GM12878 (cell line): Measurements from ENCODE around the gene LMNTD2. TPM values are rescaled to one million over a fixed set of nuclear protein-coding genes. Genes with fewer than 3 reads are reported as not detected.

ENCODE experiments used
- ATAC-seq: fragments of 200-7000 bp; cut with Tn5 transposase; 3 replicates; pipeline ENCODE4 v1.9.1; 2020; ENCODE audit warnings: mild to moderate bottlenecking, moderate library complexity
- BruUV-seq: library from RNA; stranded (reverse); fragments of 400-500 nt; replicated peaks from 2 replicates; lab custom pipeline; 2021; lab: Mats Ljungman, UMichigan
- CTCF ChIA-PET: fragments of 300-600 bp; sonication (Branson Sonifier 250); formaldehyde crosslinking; extraction: SDS; loops from one replicate; lab custom pipeline; 2021; ENCODE audit warnings: inconsistent platforms; lab: Yijun Ruan, JAX
- POLR2A ChIA-PET: fragments of 350-600 bp; formaldehyde crosslinking; extraction: SDS; loops from one replicate; lab custom pipeline; 2021; ENCODE audit warnings: inconsistent platforms; lab: Charles Lee
- RAD21 ChIA-PET: fragments of 300-600 bp; sonication (Branson Sonifier 250); formaldehyde crosslinking; loops from one replicate; lab custom pipeline; 2023; ENCODE audit warnings: antibody characterized with exemption; ENCODE audit not compliant: unreplicated experiment; lab: Charles Lee
- SMC1A ChIA-PET: fragments of 300-600 bp; sonication (Branson Sonifier 250); formaldehyde crosslinking; loops from one replicate; lab custom pipeline; 2023; ENCODE audit not compliant: unreplicated experiment, uncharacterized antibody; lab: Charles Lee
- DNase-seq: peaks from one replicate; pipeline ENCODE4 v3.0.0-alpha.2; 2011; ENCODE audit warnings: low read depth, low spot score
- FAIRE-seq: peaks from 3 replicates; lab custom pipeline; 2011; peaks lifted over from hg19 to GRCh38; lab: Jason Lieb, UNC
- H2AFZ ChIP-seq: 2 replicates; pipeline ENCODE4 v1.6.0; 2011; ENCODE audit warnings: low read depth, low read length, control low read depth; ENCODE audit not compliant: control insufficient read depth
- H3K27ac ChIP-seq: 2 replicates; pipeline ENCODE4 v1.5.1; 2011; ENCODE audit warnings: control low read depth; ENCODE audit not compliant: control insufficient read depth, insufficient read depth
- H3K27me3 ChIP-seq, 2 experiments: replicated peaks in 1 of 2; 2 replicates each; pipeline versions ENCODE4 v1.6.0 to v1.6.1; 2011; ENCODE audit warnings: low read length in 1 of 2; ENCODE audit not compliant: control insufficient read depth in 2 of 2, insufficient read depth in 2 of 2
- H3K36me3 ChIP-seq, 2 experiments: 2 replicates each; pipeline ENCODE4 v1.5.1; 2011; ENCODE audit warnings: low read length in 1 of 2; ENCODE audit not compliant: control insufficient read depth in 2 of 2, insufficient read depth in 2 of 2
- H3K4me1 ChIP-seq: 2 replicates; pipeline ENCODE4 v1.6.1; 2011; ENCODE audit warnings: mild to moderate bottlenecking, low read length, moderate library complexity, mixed read lengths; ENCODE audit not compliant: control insufficient read depth, insufficient read depth
- H3K4me2 ChIP-seq: 2 replicates; pipeline ENCODE4 v1.6.0; 2011; ENCODE audit warnings: control low read depth; ENCODE audit not compliant: control insufficient read depth, insufficient read depth
- H3K4me3 ChIP-seq: fragments of 200-600 bp; sonication (generic); 2 replicates; pipeline ENCODE4 v1.5.1; 2016
- H3K79me2 ChIP-seq: 2 replicates; pipeline ENCODE4 v1.6.0; 2011; ENCODE audit warnings: low read length; ENCODE audit not compliant: control insufficient read depth, insufficient read depth
- H3K9ac ChIP-seq: 2 replicates; pipeline ENCODE4 v1.8.0; 2011; ENCODE audit warnings: low read length, control low read depth, mixed read lengths; ENCODE audit not compliant: control insufficient read depth, insufficient read depth
- H3K9me3 ChIP-seq: replicated peaks from 3 replicates; pipeline ENCODE4 v1.5.1; 2011; ENCODE audit warnings: mild to moderate bottlenecking, low read length; ENCODE audit not compliant: control insufficient read depth, insufficient read depth
- H4K20me1 ChIP-seq: 2 replicates; pipeline ENCODE4 v1.6.0; 2011; ENCODE audit not compliant: control insufficient read depth, insufficient read depth
- CREB1 ChIP-seq: IDR thresholded peaks from 2 replicates; pipeline ENCODE4 v1.6.1; 2012; ENCODE audit warnings: low read depth, mild to moderate bottlenecking, inconsistent platforms
- FOXM1 ChIP-seq: IDR thresholded peaks from 2 replicates; pipeline ENCODE4 v1.6.1; 2012; ENCODE audit warnings: low read depth, mild to moderate bottlenecking, inconsistent platforms, low read length, moderate library complexity
- MLLT1 ChIP-seq: fragments of 450-650 bp; IDR thresholded peaks from 2 replicates; pipeline ENCODE4 v1.6.1; 2016; ENCODE audit warnings: mild to moderate bottlenecking
- ZNF217 ChIP-seq: fragments of 450-650 bp; IDR thresholded peaks from 2 replicates; pipeline ENCODE4 v1.6.1; 2017; ENCODE audit warnings: antibody characterized with exemption, mild to moderate bottlenecking
- WGBS: methylation state at CpG from one replicate; pipeline ENCODE4 v1.1.6; 2016; ENCODE audit warnings: low lambda C conversion rate; ENCODE audit not compliant: insufficient replicate concordance, insufficient coverage; ENCODE audit errors: missing lambda C conversion rate; 5-methylcytosine and 5-hydroxymethylcytosine counted together
- in situ Hi-C: fragments of 300-500 bp; cut with MboI; formaldehyde crosslinking; loops from 9 replicates; pipeline ENCODE4 v1.14.3; 2018; ENCODE audit warnings: mixed read lengths
- intact Hi-C: fragments of 100-400 bp; cut with micrococcal nuclease; formaldehyde crosslinking; loops from one replicate; pipeline ENCODE4 v1.14.2; 2022; ENCODE audit not compliant: unreplicated experiment
- polyA plus RNA-seq, 11 experiments: library from polyadenylated mRNA; depleted of rRNA in 4 of 11; unstranded in 6 of 11; stranded (reverse) in 5 of 11; fragments of >200 nt; fragmentation: Nextera tagmentation in 4 of 11; fragmentation: Illumina TruSeq in 1 of 11; extraction: Ambion mirVana in 4 of 11; extraction: Trizol in 1 of 11; gene quantifications; 1 replicate in 1 of 11; 2 replicates in 10 of 11; pipeline versions ENCODE4 v1.2.1 to v1.2.3, GENCODE V29; 2011 to 2016; ENCODE audit warnings: inconsistent platforms in 2 of 11, missing spikeins in 2 of 11, low read depth in 1 of 11
- total RNA-seq, 4 experiments: library from RNA; depleted of rRNA in 3 of 4; stranded (reverse); fragments of >200 nt in 3 of 4; fragmentation: Illumina TruSeq in 1 of 4; extraction: Trizol in 1 of 4; gene quantifications; 2 replicates each; pipeline versions ENCODE4 v1.2.1 to v1.2.3, GENCODE V29; 2013 to 2021
- TF ChIP-seq, protein P1 (sequence below): fragments of 450-650 bp; IDR thresholded peaks from 2 replicates; pipeline ENCODE4 v1.6.1; 2016; ENCODE audit warnings: mild to moderate bottlenecking, moderate library complexity, borderline replicate concordance

The LMNTD2 gene
- total and polyA plus RNA-seq, 10 of the 15 experiments (the other 5 are each of a cell fraction or from before 2014, with no cell fraction given), result 0.22 to 4.1 (median 1.3) TPM; not detected in 2

DNA sequence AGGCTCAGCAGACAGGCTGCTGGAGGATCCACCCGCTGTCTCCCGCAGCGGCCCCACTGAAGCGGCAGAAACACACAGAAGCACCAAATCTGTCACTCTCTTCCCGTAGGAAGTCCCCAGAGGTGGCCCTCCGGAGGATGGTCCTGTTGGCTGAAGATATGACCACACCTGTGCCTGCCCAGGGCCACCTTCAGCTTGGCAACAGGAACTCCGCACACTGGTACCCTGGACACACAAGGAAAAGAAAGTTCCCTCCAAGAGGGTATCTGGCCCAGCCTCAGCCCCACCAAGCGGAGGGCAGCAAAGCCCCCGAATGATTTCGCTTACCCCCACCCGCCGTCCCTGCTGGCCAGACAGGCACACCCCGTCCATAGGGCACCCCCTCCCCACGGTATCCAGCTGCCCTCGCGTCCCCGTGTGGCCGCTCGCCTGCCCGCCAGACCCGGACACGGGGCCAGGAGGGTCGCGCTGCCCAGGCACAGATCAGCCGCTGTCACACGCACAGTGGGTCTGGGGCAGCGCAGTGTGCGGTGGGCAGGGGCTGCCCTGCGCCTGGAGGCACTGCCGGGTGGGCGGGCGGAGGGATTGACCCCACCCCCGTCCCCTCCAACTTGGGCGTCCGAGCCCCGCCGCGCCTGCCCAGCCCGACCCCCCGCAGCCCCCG lies 7.2 kb upstream of the LMNTD2 start:
- intact Hi-C loops, result no loop called here
- peaks cover 27% of the 10 kb centered on the region for H3K79me2 ChIP-seq
- no peaks in the 10 kb centered on the region for H3K9me3 ChIP-seq
- H2AFZ ChIP-seq, result no peak overlapping the region; the same call in 1 of the 2 replicates
- WGBS, result 37% methylated on average over 30 of the region's 41 CpGs
- ChIA-PET RAD21 (interaction anchor here (0.9 to 1.4 kb wide), 2 partner anchors 13 to 155 kb away, joined by 3 to 5 read pairs; no protein-coding TSS in a partner anchor), POLR2A (interaction anchor here (0.6 to 1.3 kb wide), 6 partner anchors 8 to 159 kb away, joined by 3 to 9 read pairs (median 6); partner anchors contain the start of gene LMNTD2), SMC1A (no interaction called here), CTCF (no interaction called here)
- H3K4me3 ChIP-seq, result peak overlapping the region; percentile 97
- peaks cover 13% of the 10 kb centered on the region for H3K4me1 ChIP-seq
- H3K9ac ChIP-seq, result peak overlapping the region; percentile 73
- BruUV-seq, result no TSS peak
- DNase-seq, result no peak
- peak overlapping the region; percentile 44 for H3K27ac ChIP-seq
- FAIRE-seq, result no peak
- TF ChIP-seq ZNF217, result no peak
- no peak for TF ChIP-seq CREB1
- TF ChIP-seq, protein P1, sequence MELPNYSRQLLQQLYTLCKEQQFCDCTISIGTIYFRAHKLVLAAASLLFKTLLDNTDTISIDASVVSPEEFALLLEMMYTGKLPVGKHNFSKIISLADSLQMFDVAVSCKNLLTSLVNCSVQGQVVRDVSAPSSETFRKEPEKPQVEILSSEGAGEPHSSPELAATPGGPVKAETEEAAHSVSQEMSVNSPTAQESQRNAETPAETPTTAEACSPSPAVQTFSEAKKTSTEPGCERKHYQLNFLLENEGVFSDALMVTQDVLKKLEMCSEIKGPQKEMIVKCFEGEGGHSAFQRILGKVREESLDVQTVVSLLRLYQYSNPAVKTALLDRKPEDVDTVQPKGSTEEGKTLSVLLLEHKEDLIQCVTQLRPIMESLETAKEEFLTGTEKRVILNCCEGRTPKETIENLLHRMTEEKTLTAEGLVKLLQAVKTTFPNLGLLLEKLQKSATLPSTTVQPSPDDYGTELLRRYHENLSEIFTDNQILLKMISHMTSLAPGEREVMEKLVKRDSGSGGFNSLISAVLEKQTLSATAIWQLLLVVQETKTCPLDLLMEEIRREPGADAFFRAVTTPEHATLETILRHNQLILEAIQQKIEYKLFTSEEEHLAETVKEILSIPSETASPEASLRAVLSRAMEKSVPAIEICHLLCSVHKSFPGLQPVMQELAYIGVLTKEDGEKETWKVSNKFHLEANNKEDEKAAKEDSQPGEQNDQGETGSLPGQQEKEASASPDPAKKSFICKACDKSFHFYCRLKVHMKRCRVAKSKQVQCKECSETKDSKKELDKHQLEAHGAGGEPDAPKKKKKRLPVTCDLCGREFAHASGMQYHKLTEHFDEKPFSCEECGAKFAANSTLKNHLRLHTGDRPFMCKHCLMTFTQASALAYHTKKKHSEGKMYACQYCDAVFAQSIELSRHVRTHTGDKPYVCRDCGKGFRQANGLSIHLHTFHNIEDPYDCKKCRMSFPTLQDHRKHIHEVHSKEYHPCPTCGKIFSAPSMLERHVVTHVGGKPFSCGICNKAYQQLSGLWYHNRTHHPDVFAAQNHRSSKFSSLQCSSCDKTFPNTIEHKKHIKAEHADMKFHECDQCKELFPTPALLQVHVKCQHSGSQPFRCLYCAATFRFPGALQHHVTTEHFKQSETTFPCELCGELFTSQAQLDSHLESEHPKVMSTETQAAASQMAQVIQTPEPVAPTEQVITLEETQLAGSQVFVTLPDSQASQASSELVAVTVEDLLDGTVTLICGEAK, result peak; percentile 71
- TF ChIP-seq MLLT1, result peak; percentile 99
- no peak for TF ChIP-seq FOXM1
- no peaks in the 10 kb centered on the region for H4K20me1 ChIP-seq
- ATAC-seq, result no peak
- H3K27me3 ChIP-seq, result no peaks in the 10 kb centered on the region
- H3K4me2 ChIP-seq, result peak overlapping the region; percentile 86
- in situ Hi-C loops, result no loop called here
- peaks cover 0 to 4% of the 10 kb centered on the region in 2 experiments; a peak in 2 of 4 replicates for H3K36me3 ChIP-seq
